Cardiac septum (tissue), 1 donor: ENCODE results near the gene CDK15. TPM values are rescaled to one million over a fixed set of nuclear protein-coding genes. Genes with fewer than 3 reads are reported as not detected.
"Not testable (repeated sequence)": the region's sequence is repeated elsewhere in the genome, so short reads cannot be mapped to it uniquely, and the experiment has no call there.

Experiments used
- DNase-seq: peaks from one replicate; pipeline ENCODE4 v3.0.0-alpha.2; 2020; ENCODE audit warnings: low spot score
- intact Hi-C: fragments of 100-400 bp; cut with DNase I; formaldehyde crosslinking; loops from one replicate; pipeline ENCODE4 v1.14.0; 2022
- total RNA-seq: library from RNA; stranded (reverse); fragmentation: NEBNext Ultra II Directional; extraction: Animal tissue kit (Norgen Biotek cat#: 25700); gene quantifications from one replicate; pipeline ENCODE4 v1.2.1, GENCODE V29; 2021
- donor health status: DM: no; HTN: no; CAD: no.

Gene CDK15
- total RNA-seq, 1 donor from 2014 or later, result 0.22 TPM

- no peak for DNase-seq
Observed at GRCh38 chr2:201820383-201821007, 14.2 kb downstream of the CDK15 start.

DNA sequence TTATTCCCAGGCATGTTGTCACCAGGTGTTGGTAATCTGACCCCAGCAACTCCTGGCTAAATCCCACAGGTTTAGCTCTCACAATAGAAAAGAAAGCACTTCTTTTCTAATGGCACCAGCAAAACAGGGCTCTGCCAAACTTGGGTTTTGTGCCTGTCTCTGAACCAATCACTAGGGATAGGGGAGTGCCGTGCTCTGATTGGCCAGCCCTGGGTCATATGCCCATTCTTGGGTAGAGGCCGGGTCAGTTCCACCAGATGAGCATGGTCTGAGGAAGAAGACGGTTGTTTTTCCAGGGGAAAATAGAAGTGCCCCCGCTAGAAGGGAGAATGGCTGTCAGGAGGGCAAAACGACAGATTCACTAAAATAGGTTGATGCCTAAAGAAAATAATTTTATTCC lies 14.7 kb downstream of the CDK15 start:
- intact Hi-C loops, result no loop called here
- no peak for DNase-seq

More at GRCh38 chr2:201820383-201821007, 14.2 kb downstream of the CDK15 start:
- intact Hi-C loops, result no loop called here

DNA sequence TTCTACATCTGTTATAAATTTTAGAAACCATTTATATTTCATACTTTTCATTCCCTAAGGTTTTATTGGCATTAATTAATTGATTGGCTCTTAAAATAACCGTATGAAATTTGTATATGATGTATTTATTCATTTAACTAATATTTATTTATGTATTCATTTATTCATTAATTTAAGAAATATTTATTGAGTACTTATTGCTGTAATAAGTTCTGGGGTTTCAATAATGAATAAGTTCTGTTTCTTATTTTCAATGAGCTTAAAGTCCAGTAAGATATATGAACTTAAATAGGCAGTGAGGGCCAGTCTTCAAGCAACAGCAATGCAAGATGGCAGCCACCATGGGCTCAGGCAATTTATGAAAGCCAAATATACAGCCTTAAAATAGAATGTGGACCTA lies 17.9 kb downstream of the CDK15 start:
- no peak for DNase-seq
- intact Hi-C loops, result no loop called here

GRCh38 chr2:201827621-201828020 lies 21.3 kb downstream of the CDK15 start:
- intact Hi-C loops, result no loop called here

GRCh38 chr2:201828220-201828619 lies 21.9 kb downstream of the CDK15 start:
- DNase-seq, result no peak
- intact Hi-C loops, result no loop called here

More at GRCh38 chr2:201827621-201828020, 21.3 kb downstream of the CDK15 start:
- DNase-seq, result no peak

GRCh38 chr2:201830666-201831065 lies 24.3 kb downstream of the CDK15 start:
- intact Hi-C loops, result no loop called here
- no peak for DNase-seq

DNA sequence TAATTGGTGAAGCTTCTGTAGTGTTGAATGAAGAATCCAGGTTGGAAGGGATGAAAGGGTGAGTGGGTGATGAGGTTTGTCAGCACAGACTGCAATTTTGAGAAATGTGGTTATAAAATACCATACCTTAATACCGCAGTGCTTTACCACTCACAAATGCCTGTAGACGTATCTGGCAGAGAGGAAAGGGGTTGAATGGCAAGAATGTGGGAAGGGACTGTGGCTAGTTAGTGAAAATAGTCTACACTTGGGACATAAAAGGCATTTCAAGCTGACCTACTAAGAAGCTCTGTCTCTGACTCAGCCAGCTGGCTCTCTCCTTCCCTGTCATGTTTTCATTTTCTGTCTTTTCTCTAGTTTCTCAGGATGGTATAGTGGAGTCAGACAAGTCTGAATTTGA lies 25.1 kb downstream of the CDK15 start:
- DNase-seq, result no peak
- intact Hi-C loops, result no loop called here

DNA sequence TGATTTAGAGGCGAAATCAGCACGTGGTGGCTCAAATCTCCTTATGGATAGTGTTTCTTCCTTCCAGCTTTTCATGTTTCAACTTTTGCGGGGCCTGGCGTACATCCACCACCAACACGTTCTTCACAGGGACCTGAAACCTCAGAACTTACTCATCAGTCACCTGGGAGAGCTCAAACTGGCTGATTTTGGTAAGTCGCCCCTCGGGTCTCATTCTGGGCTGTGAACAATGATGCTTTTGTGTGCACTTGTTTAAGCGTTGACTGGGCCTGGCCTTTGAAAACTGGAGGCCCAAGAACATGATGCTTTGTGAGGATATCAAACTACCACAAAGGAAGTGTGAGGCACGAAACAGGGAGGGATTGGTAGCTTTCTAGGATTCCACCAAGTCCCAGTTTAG lies 27.4 kb downstream of the CDK15 start:
- DNase-seq, result no peak
- intact Hi-C loops, result no loop called here

DNA sequence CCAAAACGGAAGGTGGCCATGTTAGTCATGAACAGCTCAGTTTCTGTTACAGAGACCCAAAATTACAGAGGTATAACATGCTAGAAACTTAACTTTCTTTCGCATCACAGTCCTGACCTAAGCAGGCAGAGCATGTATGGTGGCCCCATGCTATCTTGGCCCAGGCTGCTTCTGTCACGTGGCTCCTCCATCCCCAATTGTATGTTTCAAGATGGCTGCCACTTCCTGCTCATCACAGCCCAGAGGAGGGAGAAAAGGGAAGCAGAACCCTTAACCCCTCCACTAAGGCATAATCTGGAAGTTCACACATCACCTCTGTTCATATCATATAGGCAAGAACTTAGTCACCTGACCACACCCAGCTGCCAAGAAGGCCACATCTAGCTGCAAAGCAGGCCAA lies 28.7 kb downstream of the CDK15 start:
- no peak for DNase-seq
- intact Hi-C loops, result no loop called here

DNA sequence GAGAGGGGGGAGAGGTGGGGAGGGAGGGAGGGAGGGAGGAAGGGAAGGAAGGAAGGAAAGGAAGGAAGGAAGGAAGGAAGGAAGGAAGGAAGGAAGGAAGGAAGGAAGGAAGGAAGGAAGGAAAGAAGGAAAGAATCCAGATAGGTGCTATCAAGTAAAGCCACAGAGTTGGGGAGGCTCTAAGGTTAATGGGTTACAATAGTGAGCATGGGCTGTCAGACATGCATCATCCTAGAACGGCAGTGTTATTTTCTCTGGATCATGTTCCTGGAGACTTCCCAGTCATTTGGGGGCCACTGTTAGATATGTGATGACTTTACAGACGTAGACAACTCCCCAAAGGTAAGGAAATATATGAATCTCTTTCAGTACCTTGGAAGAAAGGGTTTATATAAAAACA lies 31.1 kb downstream of the CDK15 start:
- intact Hi-C loops, result no loop called here
- DNase-seq, result no peak

GRCh38 chr2:201837824-201838431 lies 31.6 kb downstream of the CDK15 start:
- intact Hi-C loops, result no loop called here
- no peak for DNase-seq

DNA sequence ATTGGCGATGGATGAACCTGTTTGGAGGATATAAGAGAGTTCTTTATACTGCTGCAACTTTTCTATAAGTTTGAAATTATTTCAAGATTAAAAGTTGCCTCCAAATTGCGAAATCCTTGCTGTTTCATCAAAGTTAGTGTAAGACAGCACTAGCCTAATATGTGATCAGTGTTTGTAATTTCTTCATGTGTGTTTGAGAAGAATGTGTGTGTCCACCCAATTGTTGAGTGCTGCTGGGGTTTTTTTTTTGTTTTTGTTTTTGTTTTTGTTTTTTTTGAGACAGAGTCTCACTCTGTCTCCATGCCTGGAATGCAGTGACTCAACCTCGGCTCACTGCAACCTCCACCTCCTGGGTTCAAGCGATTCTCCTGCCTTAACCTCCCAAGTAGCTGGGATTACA lies 33.4 kb downstream of the CDK15 start:
- DNase-seq, result no peak
- intact Hi-C loops, result no loop called here

DNA sequence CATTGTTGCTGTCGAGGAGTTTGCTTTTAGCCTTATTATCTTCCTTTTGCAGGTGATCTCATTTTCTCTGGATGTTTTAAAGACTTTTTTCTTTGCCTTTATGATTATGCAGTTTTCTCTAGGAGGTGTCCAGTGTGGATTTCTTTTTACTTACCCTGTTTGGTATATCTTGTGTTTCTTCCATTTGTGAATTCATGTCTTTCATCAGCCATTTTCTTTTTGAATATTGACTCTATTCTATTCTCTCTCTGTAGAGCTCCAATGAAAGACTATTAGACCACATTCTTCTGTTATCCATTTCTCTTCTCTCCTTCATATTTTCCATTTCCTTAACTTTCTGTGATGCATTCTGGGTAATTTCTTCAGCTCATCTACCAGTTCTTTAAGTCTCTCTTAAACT lies 34.4 kb downstream of the CDK15 start:
- intact Hi-C loops, result no loop called here
- no peak for DNase-seq

GRCh38 chr2:201842131-201842860 lies 36.0 kb downstream of the CDK15 start:
- DNase-seq, result no peak

GRCh38 chr2:201844922-201845321 lies 38.6 kb downstream of the CDK15 start:
- intact Hi-C loops, DNase-seq: not testable (repeated sequence)

More at GRCh38 chr2:201842131-201842860, 36.0 kb downstream of the CDK15 start:
- intact Hi-C loops, result no loop called here

- DNase-seq, result no peak
- intact Hi-C loops, result no loop called here
Observed at GRCh38 chr2:201847481-201847880, 41.1 kb downstream of the CDK15 start.

GRCh38 chr2:201852462-201852861 lies 46.1 kb downstream of the CDK15 start:
- no peak for DNase-seq
- intact Hi-C loops, result no loop called here

- intact Hi-C loops, result no loop called here
- DNase-seq, result no peak
Observed at GRCh38 chr2:201852878-201853415, 46.6 kb downstream of the CDK15 start.

- DNase-seq, result no peak
- intact Hi-C loops, result no loop called here
Observed at GRCh38 chr2:201854221-201854801, 48.0 kb downstream of the CDK15 start.

GRCh38 chr2:201854841-201855240 lies 48.5 kb downstream of the CDK15 start:
- intact Hi-C loops, result no loop called here
- no peak for DNase-seq
